ENCODE results near the gene ZC2HC1C. TPM values are rescaled to one million over a fixed set of nuclear protein-coding genes. Genes with fewer than 3 reads are reported as not detected.

The ZC2HC1C gene
- 0.62 TPM for total RNA-seq

DNA sequence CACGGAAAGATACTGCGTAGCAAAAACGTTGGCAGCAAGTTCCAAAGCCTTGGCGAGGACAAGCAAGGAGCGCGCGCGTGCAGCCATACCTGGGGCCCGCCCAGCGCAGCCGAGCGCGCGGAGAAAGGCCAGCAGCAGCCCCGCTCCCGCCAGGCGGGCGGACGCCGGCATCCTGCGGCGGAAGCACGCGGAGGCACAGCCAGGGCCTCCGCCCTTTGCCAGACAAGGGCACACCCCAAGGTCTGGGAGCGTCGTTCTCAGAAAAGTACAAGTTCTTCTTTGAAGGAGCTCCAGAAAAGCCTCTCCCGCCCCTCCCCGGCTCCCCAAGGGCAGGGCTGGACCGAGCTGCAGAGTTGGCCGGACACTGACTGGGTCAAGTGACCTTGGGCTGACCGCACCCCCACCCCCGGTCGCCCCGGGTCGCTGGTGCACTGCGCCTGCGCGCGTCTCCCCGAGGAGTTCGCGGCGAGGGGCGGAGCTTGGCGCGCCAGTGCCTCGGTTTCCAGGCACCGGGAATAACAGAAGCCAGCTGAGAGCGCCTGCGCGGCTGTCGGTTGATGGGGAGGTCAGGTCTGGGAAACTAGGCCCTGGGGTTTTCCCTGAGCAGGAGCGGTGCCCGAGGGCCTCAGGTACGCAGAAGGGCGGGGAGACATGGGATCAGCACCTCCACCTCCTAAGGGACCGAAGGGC, at the start of gene ZC2HC1C:
Gene ZC2HC1C, plus strand, starts transcription at position 521 of the 690 bp plus-strand sequence. CDS start 933 bp downstream, outside the sequence.
- peak; percentile 96 for DNase-seq

DNA sequence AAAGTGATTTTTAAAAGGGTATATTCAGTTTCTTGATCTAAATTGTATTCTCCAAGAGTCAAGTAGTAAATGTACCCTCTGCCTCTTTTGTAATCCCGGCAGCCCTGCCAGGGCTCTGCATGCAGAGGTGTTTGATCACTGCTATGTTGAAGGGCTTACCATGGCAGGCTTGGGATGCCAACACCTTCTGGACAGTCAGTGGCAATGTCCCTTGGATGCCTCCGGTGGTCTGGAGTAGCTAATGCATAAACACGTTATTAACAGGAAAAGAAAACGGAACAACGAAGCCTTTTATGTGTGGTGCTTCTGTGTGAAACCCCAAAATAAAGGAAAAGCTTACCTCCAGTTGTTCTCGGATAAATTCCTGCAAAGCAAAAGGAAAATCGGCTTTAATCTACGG, 46.8 kb upstream of the ZC2HC1C start:
- peak; percentile 22 for DNase-seq

DNA sequence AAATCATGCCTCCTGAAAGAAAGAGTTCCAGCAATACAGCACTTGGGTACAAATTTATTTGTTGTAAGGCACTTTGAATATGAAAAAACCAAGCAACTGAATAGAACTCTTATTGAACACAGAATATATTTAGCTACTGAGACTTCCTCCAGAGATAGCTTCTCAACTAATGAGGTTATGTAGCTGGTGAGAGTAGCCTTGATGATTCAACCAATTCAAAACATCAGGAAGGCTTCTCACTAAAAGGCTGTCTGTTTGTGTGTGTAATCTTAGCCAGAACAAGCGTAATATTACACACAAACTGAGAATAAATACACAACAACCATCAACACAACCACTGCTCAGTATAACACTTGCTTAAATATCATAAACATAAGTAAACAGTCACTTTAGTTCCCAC, 46.3 kb upstream of the ZC2HC1C start:
- no peak for DNase-seq

DNA sequence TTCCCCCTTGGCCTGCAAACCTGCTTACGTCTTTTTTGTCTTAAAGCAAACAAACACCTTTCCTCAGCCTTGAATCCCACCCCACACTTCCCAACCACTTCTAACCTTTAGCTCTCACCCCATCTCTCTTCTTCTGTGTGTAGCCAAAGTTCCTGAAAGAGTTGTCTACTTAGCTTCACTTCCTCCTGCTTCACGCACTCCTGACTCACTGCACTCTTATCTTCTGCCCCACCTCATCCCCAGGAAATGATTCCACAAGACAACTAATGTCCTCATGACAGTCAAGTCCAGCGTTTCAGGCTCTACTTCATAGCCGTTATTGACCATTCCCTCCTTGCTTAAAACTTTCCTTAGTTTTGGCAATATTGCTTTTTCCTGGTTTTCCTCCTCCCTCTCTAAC, 44.4 kb upstream of the ZC2HC1C start:
- no peak for DNase-seq

DNA sequence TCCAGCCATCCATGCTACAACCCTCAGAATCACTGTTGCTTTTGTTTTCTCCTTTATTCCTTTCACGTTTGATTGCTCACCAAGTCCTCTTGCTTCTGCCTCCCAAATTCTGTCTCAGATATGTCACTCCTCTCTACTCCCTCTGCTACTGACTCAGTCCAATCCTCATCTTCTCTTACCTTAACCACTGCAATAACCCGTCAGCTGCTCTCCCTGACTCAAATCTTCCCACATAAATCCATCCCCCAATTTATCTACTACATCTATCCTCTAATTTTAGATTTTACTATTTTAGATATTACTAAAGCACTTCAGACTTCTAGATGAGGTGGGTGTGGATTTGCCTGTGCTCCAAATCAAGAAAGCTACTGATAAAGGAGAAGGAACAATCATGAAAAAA, 43.6 kb upstream of the ZC2HC1C start:
- DNase-seq, result no peak

- DNase-seq, result no peak
These were observed 39.3 kb upstream of the ZC2HC1C start for GRCh38 chr14:75030147-75030546.

- DNase-seq, result no peak
These were observed 36.5 kb upstream of the ZC2HC1C start for GRCh38 chr14:75032939-75033338.

- DNase-seq, result no peak
These were observed 28.9 kb upstream of the ZC2HC1C start for GRCh38 chr14:75040507-75040906.

DNA sequence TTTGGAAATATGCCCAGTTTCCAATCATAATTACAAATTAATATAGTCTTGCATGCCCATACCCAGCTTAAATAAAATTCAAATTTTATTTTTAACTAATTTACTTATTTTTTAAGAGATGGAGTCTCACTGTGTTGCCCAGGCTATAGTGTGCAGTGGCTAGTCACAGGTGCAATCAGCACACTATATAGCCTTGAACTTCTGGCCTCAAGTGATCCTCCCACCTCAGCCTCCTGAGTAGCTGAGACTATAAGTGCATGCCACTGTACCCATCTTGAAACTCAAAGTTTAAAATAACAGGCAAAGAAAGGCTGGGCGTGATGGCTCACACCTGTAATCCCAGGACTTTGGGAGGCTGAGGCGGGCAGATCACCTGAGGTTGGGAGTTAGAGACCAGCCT, 28.5 kb upstream of the ZC2HC1C start:
- DNase-seq, result no peak

GRCh38 chr14:75041613-75042012, 27.8 kb upstream of the ZC2HC1C start:
- DNase-seq, result no peak

GRCh38 chr14:75042035-75042434, 27.4 kb upstream of the ZC2HC1C start:
- DNase-seq, result no peak

GRCh38 chr14:75044322-75044721, 25.1 kb upstream of the ZC2HC1C start:
- DNase-seq, result peak; percentile 56

DNA sequence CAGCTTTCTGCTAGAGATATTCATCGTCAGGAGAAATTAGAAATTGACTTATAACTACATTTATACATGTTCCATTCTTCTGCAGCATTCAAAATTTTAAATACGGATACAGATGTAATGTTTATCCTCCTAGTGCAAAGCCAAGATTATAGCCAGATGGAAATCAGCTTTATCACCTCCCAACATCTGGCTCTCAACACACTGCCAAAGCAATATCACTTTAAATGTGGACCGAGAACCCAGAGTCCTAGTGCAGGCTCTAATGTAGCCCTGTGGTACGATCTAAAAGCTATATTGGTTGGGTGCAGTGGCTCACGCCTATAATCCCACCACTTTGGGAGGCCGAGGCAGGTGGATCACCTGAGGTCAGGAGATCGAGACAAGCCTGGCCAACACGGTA, 24.7 kb upstream of the ZC2HC1C start:
- DNase-seq, result peak; percentile 67

- DNase-seq, result no peak
These were observed 23.2 kb upstream of the ZC2HC1C start for GRCh38 chr14:75046275-75046674.

DNA sequence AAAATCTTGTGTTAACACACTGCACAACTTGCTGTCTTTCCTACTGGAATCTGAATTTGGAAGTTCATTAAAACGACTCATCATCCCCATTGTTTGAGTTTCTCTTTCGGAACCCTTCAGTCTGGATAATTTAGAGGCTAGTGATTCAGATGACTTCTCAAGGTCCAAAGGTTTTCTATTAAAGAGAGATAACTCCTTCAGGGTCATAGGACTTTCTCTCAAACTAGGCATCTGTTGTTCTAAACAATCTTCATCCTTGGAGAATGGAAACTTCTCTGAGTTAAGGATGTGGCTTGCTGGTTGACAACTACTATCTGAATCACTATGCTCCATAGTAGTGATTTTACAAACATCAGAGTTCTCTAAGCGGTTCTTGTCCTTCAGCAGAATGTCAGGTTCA, 22.5 kb upstream of the ZC2HC1C start:
- no peak for DNase-seq

DNA sequence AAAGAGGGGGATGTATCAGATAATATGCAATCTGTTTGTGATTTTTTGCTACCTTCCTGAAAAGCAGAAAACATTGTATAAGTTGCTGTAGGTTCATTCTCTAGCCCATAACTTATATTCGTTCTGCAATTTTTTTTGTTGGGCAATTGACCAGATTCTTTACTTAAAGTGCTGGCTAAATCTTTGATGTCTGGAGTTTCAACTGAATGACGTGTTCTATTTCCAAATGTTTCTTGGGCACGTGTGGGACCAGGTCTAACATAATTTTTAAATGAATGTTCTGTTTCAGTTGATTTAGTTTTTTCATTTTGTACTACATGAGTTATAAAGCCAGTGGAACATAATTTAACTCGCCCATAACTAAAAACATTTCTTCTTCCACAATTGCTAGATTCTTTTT, 21.9 kb upstream of the ZC2HC1C start:
- DNase-seq, result no peak

- DNase-seq, result no peak
These were observed 21.3 kb upstream of the ZC2HC1C start for GRCh38 chr14:75048101-75048500.

GRCh38 chr14:75049136-75049535, 20.3 kb upstream of the ZC2HC1C start:
- no peak for DNase-seq

DNA sequence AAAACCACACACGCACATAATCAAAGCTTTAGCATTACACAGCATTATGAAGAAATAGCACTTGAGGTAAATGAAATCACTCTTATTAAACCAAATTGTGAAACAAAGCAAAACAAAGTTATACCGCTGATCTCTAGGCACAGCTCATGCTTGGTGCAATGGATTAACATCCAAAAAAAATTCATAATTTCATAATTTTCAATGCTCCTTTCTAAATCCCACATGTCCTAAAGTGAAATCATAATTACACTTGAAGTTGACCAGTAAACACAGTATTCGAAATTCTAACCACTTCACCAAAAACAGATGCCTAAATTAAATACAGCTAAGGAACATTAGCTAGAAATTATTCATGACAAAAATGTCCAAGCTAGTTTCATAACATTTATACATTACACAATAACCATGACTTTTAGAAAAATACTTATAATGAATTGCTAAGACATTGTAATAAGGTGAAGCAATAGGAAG, 19.7 kb upstream of the ZC2HC1C start:
- no peak for DNase-seq

GRCh38 chr14:75050852-75051555, 18.4 kb upstream of the ZC2HC1C start, which contains the start of gene MLH3:
TSS of gene MLH3 (minus strand) at chr14:75051467. CDS start at chr14:75049655, 1,812 bp downstream.
- DNase-seq, result peak; percentile 95

- DNase-seq, result no peak
These were observed 17.9 kb upstream of the ZC2HC1C start for GRCh38 chr14:75051556-75051899.

- no peak for DNase-seq
These were observed 15.8 kb upstream of the ZC2HC1C start for GRCh38 chr14:75053396-75054291.

- DNase-seq, result no peak
These were observed 15.0 kb upstream of the ZC2HC1C start for GRCh38 chr14:75054421-75054820.

Measured in tongue (tissue), 2 donors.